HG03060 (cell line): Measurements from ENCODE around the gene KLHDC4.
"Not testable (repeated sequence)": the region's sequence is repeated elsewhere in the genome, so short reads cannot be mapped to it uniquely, and the experiment has no call there.

Source experiments
- ATAC-seq: cut with Tn5 transposase; IDR thresholded peaks from one replicate; pipeline ENCODE4 v1.9.1; 2021; ENCODE audit warnings: low read depth, moderate number of reproducible peaks; ENCODE audit not compliant: unreplicated experiment

Gene KLHDC4

DNA sequence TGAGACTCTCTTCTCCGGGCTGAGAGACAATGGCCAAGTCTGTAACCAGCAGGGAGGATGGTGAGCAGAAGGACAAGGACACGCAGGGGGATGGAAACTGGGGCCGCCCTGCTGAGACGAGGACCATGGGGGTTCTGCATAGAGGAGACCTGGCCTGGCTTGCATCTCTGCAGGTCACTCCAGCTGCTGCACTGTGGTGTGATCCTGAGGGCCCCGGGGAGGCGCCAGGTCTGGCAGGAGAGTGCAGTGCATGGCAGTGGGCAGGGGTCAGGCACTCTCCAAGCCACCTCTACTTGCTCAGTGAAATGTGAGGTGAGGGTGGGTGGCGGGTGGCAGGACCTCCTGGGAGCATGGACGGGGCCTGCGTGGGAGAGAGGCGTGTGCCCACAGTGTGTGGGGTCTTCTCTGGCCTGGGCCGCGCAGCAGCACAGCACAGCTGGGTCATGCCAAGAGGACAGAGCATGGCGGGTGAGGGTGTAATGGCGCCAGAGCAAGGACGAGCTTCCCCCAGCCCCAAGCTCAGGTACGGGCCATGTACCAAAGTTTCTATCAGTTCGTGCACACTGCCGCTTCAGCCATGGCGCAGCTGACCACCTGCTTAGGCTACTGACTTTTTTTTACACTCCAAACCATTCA, 43.1 kb downstream of the KLHDC4 start:
- no peak for ATAC-seq

DNA sequence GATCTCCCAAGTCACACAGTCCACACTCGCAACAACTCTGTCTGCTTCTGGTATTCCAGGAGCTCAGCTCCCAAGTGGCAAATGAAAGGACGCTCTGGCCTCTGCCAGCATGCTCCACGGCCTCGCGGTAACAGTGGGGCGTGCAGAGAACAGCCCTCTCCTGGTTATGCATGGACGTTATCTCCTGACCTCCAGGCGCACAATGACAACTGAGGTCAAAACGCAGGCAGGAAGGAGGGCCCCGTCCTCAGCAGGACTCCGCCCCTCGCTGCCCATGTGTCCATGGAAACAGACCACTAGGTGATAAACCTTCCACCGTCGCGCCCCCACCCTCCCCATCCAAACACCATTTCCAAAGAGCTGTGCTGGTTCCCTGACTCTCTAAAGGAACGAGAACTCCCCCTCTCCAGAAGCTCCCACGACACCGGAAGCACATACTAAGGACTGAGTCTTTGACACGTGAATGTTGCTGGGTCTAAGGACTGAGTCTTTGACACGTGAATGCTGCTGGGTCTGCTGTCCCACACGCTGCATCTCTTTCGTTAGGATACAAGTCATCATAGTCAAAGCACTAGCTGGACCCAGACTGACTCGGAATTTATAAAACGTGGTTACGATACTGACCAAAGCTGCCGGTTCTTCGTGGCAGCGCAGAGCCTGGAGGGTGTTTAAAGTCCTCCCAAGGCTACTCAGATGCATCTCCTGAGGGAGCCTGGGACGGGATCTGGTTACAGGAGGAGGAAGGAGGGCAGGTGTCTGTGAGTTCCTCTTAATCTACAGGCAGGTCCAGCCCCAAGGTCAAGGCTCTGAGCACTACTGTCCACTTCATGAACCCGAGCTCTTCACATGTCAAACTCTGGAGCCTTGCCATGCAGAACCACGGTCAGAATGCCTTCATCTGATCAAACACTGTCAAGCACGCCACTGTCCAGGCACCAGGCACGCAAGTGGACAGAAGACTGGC, 43.9 kb downstream of the KLHDC4 start:
- no peak for ATAC-seq

DNA sequence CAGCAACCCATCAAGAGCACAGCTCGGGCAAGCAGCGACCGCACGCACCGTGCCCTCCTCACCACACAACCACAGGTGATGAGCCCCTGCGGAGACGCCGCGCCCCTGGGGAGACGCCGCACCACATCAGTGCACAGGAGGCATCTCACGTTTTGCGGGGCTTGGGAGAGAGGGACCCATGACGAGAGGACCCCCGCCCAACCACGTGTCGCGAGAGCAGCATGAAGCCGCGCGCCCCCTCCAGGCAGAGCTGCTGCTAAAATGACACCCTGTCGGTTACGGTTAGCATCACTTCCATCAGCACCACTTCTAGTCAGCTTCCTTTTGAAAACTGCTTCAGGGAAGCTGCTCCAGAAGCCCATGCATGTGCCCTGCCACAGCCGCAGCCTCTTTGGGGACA, 45.3 kb downstream of the KLHDC4 start:
- ATAC-seq, result no peak

DNA sequence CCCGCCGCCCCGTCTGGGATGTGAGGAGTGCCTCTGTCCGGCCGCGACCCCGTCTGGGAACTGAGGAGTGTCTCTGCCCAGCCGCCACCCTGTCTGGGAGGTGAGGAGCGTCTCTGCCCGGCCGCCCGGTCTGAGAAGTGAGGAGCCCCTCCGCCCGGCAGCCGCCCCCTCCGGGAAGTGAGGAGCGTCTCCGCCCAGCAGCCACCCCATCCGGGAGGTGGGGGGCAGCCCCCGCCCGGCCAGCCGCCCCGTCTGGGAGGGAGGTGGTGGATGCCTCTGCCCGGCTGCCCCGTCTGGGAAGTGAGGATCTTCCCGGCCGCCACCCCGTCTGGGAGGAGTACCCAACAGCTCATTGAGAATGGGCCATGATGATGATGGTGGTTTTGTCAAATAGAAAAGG, 47.0 kb downstream of the KLHDC4 start:
- not testable (repeated sequence) for ATAC-seq

DNA sequence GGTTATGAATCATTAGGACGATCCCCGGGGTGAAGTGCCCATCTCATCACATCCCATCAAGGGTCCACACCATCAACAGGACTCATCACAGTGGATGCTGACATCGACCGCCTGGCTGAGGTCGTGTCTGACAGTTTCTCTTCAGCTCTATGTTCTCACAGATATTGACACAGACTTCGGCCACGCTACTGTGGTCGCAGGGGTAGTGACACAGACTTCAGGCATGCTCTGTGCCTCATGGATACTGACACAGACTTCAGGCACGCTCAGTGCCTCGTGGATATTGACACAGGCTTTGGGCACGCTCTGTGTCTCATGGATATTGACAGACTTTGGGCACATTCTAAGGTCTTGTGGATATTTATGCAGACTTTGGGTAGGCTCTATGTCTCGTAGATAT, 50.1 kb downstream of the KLHDC4 start:
- no peak for ATAC-seq

DNA sequence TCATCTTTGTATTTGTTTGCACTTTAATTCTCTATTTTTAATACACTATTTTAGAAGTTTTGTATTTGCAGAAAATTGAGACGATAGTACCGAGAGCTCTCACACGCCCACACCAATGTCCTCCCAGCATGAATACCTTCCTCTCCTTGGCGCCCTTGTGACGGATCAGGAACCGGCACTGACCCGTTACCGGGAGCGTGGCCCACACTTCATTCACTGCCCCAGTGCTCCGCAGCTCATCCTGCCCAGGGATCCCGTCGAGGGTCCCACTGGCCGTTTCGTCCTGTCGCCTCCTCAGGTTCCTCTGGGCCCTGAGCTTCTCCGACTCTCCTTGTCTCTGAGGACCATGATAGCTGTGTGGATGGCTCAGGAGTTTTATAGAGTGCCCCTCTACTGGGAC, 50.6 kb downstream of the KLHDC4 start:
- ATAC-seq, result no peak

DNA sequence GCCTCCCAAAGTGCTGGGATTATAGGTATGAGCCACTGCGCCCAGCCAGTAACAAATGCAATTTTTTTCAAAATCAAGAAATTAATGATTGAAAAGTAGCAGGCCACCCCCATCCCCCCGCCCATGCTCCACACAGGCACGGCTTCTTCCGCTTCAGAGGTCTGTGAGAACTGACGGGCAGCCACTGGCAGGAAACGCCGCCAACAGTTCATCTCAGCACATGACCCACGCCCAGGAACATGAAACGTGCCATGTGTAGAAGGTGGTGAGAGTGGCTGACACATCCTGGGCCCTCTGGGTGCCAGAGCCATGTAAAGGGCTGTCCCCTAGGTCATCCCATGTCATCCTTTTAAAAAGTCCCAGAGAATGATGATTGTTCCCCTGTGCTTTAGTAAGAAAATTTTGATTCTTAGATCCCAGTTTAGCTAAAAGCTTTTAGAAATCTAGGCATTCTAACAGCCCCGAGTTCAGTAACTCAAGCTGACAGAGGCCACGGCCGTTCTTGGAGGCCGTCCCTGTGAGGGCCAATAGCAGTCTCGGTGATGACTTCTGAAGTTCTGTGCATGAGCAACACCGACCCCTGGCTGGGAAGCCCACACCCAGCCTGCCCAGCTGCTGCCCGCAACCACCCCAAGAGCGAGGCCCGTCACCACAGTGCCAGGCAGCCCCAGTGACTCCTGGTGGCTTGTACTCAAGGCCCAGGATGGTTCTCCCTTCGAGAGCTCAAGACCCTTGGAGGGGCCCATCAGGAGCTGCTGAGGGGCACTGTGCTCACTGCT, 52.1 kb downstream of the KLHDC4 start:
- ATAC-seq, result no peak

DNA sequence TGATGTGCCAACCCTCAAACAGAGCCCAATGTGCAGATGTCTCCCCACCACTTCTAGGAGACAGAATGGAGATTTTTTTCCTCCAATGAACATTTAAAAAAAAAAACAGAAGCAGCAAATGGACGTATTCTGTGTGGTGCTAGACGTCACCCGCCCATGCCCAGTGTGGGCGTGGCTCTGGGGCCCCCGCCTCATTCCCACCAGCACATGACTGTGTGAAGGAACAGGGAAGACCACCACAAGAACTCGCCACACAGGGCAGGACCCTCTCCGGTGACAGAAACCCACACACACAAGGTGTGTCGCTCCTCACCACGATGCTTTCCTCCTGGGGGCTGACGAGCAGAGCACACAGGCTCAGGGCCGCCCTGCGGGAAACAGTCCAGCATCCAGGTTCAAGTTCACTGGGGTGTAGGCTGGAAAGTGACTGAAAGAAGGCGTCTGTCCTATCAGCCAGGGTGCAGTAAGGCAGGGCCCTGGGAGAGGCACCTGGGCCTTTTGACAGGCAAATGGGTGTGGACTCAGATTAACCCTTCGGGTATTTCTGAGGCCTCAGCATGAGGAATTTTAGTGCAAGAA, 53.5 kb downstream of the KLHDC4 start:
- no peak for ATAC-seq

DNA sequence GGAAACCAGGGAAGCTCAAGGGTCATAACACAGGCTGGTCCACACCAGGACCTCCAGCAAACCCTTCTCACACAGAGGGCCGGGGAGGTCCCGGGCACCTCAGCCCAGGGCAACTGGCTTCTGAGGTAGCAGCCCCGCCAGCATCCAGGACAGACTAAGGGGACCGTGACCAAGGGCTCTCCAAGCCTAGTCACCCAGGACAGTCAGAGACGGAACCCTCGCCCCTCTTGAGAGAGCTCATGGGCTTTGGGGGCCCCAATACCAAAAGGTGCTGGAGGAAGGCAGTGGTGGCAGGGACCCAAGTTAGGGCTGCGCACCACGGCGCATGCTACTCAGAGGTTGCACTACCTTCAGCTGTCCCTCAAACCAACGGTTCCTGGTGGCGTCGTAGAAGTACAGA, 54.9 kb downstream of the KLHDC4 start:
- no peak for ATAC-seq

DNA sequence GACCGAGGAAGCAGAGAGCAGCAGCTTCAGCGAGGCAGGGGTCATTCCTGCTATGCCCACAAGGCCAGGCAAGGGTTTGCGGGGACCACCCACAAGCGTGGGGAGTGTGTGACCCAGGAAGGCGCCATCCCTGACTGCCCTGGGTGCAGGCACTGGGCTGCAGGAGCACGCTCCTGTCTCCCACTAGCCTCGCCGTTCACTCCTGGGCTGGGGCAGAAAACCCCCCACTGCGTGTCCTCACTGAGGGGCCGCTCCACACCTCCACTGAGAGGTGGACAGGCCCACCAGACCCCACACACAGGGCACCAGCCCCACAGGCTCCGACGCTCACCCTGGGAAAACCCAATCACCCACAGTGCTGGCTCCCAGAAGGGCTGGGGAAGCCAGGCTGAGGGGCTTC, 56.1 kb downstream of the KLHDC4 start:
- no peak for ATAC-seq

DNA sequence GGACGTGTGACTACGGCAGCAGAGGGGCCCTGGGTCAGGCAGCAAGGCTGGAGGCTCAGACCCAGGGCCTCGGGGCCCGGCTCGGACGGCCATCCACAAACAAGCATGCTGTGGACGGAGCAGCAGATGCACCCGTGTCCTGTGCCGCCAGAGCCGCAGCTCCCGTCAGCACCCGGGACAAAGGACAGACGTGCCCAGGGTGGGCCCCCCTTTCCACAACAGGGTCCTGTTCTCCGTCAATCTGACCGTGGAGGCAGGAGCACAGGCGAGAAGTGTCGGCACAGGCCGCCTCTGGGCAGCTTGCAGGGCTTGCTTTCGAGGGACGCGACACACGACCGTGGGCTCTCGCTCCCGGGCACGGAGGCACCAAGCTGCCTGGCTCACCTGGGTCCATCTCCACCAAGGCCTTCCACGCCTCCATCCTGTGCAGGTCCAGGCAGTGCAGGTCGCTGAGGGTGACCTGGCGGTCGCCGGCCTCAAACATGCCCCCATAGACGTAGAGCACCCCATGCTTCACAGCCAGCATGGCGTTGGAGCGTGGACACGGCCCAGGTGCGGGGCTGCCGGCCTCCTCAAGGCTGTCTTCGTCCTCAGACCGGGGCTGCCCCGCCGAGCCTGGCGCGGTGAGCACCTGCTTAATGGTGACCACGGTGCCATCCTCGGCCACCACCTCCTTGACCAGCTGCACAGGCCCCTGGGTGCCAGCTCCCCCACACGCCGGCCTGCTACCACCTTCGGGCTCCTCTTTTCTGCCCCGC, 56.7 kb downstream of the KLHDC4 start:
- no peak for ATAC-seq

DNA sequence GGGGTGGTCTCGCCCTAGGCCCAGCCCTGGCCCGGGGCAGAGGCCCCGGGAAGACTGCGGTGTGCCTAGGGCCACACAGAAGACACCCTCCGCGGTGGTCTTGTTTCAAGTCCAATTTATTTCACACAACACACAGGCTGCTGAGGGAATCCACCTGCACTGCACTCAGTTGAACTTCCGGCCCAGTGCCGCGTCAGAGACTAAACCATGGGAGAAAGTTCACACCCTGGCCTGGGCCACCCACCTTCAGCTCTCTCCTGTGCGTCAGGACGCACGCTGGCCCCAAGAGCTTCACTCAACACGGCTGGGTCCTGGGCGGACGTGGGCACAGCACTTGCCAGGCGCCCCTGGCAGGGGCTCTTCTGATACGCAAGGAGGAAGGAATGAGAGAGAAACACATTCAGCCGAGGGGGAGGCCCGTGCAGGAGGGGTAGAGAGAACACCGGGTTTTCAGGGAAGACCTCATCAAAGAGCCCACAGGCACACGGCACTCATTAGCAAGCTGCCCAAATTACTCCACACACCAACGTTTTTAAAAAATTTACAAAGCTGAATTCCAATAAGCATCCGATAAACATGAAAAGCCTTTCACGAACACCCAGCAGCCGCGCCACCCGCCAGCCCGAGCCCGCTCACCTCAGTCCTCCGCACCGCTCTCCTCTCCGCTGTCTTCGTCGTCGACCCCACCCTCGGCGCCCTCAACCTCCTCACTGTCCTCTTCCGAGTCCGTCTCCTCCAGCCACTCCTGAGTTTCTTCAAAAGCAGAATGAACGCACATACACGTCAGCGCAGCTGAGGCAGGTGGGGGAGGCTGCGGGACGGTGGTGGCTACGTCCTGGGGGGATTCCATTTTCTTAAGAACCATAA, 57.8 kb downstream of the KLHDC4 start:
- ATAC-seq, result no peak

DNA sequence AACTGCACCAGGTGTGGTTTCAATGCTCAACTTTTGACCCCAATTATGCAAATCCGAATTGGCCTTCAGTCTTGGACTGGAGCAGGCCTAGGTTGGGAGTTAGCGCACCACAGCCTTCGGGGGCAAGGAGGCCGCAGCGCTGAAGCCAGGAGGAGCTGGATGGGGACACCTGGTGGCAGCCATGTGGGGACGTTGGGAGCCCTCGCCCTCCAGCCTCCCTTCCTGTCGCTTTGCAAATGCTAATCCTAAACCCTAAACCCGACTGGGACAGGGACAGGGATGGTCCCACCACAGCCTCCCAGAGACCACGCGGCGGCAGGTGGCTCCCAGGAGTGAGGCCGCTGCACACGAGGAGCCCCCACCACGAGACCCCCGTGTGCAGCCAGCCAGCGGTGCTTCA, 58.7 kb downstream of the KLHDC4 start:
- no peak for ATAC-seq

DNA sequence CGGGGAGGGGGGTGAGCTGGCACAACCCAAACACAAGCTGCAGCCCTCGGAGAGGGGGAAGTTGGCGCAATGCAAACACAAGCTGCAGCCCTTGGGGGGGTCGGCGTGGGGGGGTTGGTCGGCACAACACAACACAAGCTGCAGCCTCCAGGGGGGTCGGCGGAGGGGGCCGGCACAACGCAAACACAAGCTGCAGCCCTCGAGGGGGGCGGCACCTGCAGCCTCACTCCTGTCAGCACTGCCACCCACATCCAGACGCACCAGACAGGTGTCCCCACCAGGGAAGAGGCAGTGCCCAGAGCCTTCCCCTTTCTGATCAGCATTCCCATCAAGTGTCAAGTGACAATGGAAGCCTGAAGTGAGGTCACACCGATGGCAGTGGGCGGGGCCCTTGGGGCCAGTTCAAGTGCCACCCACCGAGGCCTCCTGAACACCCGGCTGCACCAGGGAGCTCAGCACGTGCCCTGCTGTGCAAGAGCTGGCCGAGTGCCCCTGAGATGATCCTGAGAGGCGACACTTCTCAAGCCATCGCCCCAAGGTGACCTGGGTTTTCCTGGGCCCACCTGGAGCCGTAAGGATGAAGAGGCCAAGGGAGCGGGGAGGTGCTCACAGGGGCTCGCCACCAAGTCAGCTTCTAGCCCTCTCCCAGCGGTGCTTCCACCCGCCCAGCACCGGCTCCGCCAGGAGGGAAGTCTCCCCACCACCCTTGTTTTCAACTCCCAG, 59.3 kb downstream of the KLHDC4 start:
- ATAC-seq, result no peak

DNA sequence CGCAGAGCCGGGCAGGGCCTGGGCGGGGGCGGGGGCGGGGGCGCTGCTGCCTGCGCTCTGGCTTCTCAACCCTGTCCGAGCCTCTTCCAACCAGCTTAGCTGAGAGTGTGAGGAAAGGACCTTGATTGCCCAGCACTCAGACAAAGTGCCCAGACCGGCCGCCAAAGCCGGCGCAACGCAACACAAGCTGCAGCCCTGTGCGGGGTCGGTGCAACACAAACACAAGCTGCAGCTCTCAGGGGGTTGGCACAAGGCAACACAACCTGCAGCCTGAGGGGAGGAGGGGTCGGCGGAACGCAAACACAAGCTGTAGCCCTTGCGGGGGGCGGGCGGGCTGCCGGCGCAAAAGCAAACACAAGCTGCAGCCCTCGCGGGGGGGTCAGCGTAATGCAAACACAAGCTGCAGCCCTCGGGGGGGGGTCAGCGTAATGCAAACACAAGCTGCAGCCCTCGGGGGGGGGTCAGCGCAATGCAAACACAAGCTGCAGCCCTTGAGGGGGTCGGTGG, 60.0 kb downstream of the KLHDC4 start:
- ATAC-seq, result no peak

DNA sequence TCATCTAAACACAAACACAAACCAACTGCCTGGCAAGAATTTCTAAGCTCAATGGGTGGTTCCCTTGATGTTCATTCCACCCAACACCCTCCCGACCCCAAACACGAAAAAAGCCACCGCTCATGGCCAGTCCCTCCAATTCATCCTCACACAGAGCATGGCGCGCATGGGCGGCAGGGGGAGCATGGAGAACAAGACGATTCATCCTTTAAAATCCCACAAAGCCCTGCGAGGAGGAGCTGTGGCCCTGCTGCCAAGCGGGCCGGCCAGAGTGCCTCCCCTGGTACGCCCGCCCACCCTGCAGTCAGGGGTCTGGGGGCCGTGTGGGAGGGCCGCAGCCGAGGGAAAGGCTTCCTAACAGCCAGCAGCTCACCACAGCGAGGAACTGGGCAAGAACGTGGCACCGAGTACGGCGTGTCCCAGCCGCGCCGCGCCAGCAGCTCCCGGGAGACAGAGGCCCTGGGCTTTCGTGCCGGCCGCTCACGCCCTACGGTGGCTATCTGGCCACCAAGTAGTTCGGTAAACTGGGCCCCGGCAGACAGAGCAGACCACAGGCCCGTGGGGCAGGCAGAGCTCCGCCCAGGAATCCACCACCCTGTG, 60.9 kb downstream of the KLHDC4 start:
- no peak for ATAC-seq

DNA sequence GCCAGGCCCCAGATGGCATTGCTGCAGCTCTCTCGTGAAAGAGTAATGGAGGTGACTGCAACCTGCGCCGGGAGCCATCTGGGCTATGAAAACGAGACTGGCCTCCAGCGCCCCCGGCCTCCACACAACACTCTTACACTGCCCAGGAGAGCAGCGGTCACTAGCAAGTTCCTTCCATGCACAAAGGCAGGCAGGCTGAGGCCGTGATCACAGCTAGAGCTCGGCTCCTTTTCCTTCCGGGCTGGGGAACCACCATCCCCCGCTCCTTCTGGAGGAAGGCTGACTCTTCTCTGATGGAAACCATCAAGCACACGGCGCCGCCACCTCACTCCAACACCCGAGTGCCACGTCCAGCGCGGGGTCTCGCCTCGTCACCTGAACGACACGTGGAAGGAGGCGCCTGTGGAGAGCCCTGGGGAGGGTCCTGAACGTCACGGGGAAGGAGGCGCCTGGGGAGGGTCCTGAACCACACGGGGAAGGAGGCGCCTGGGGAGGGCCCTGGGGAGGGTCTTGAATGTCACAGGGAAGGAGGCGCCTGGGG, 61.9 kb downstream of the KLHDC4 start:
- ATAC-seq, result no peak

DNA sequence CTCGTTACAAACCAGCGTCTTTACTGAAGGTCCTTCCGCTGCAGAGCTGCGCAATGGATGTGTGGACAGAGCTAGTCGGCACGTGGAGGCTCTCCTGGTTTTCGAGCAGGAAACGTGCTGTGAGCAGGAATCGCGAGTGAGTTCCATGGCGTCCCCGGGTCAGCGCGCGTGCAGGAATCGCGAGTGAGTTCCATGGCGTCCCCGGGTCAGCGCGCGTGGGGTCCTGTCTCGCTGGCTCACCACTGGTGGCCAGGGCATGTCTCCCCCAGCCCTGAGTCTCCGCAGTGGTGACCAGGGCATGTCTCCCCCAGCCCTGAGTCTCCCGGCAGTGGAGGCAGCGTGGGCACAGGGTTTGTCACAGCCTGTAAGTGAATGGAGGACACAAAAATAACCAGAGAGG, 62.7 kb downstream of the KLHDC4 start:
- ATAC-seq, result no peak
